HG03045 (cell line): ENCODE data around the gene COX4I2.

Experiments
- ATAC-seq: cut with Tn5 transposase; IDR thresholded peaks from one replicate; pipeline ENCODE4 v1.9.1; 2021; ENCODE audit warnings: mild to moderate bottlenecking, moderate library complexity; ENCODE audit not compliant: unreplicated experiment

COX4I2 gene

GRCh38 chr20:31691646-31692275 lies 54.0 kb downstream of the COX4I2 start:
- ATAC-seq, result no peak

- ATAC-seq, result no peak
These were observed 55.7 kb downstream of the COX4I2 start for GRCh38 chr20:31693402-31693801.

- ATAC-seq, result no peak
These were observed 56.4 kb downstream of the COX4I2 start for GRCh38 chr20:31693987-31694661.
